ENCODE data around the gene BTBD6.

- TF ChIP-seq POLR2A (IDR thresholded peaks at IDR 0.05; ENCODE audit: low read depth, low read length) (no peak), JUN (IDR thresholded peaks at IDR 0.05; ENCODE audit: borderline replicate concordance, insufficient read depth, insufficient read length, low read depth) (no peak), POLR2AphosphoS5 (IDR thresholded peaks at IDR 0.05; ENCODE audit: insufficient read depth, low read depth, low read length) (no peak), FOS (IDR thresholded peaks at IDR 0.05; ENCODE audit: borderline replicate concordance, insufficient read depth, low read length) (no peak), EZH2 (IDR thresholded peaks at IDR 0.05; ENCODE audit: borderline replicate concordance, low read depth, low read length, severe bottlenecking) (no peak), GATA2 (IDR thresholded peaks at IDR 0.05; ENCODE audit: insufficient read depth, insufficient read length, low read depth, low read length) (no peak), MAX (IDR thresholded peaks at IDR 0.05; ENCODE audit: insufficient read depth, insufficient read length) (no peak), MYC (IDR thresholded peaks at IDR 0.05; ENCODE audit: low read depth, low read length) (no peak)
- TF ChIP-seq, protein P1, sequence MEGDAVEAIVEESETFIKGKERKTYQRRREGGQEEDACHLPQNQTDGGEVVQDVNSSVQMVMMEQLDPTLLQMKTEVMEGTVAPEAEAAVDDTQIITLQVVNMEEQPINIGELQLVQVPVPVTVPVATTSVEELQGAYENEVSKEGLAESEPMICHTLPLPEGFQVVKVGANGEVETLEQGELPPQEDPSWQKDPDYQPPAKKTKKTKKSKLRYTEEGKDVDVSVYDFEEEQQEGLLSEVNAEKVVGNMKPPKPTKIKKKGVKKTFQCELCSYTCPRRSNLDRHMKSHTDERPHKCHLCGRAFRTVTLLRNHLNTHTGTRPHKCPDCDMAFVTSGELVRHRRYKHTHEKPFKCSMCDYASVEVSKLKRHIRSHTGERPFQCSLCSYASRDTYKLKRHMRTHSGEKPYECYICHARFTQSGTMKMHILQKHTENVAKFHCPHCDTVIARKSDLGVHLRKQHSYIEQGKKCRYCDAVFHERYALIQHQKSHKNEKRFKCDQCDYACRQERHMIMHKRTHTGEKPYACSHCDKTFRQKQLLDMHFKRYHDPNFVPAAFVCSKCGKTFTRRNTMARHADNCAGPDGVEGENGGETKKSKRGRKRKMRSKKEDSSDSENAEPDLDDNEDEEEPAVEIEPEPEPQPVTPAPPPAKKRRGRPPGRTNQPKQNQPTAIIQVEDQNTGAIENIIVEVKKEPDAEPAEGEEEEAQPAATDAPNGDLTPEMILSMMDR (IDR thresholded peaks at IDR 0.05; ENCODE audit: extremely low read depth in 1 of 2, insufficient read depth in 1 of 2, low read depth in 1 of 2, low read length in 2 of 2) = no peak
Observed at GRCh38 chr14:105203701-105204100, 44.6 kb upstream of the BTBD6 start.
